Measurements from ENCODE around the gene TMPRSS6. TPM values are rescaled to one million over a fixed set of nuclear protein-coding genes. Genes with fewer than 3 reads are reported as not detected.

Gene TMPRSS6
- total and polyA plus RNA-seq, 3 donors from 2014 or later, result 1.5 to 4.0 (median 3.4) TPM

- H3K27ac ChIP-seq, result no peak overlapping the region
- no peaks in the 10 kb centered on the region for H3K36me3 ChIP-seq (ENCODE audit: low read depth, missing control alignments)
- no peak for DNase-seq
- H3K9me3 ChIP-seq, result no peaks in the 10 kb centered on the region
- 92% methylated on average over 7 to 8 of the region's 16 CpGs for WGBS, 2 donors
- H3K27me3 ChIP-seq, result no peaks in the 10 kb centered on the region
- no peaks in the 10 kb centered on the region for H3K4me1 ChIP-seq
- intact Hi-C loops (cut with DNase I; ENCODE audit: low total_unique reads), result no loop called here
- no peak overlapping the region for H3K4me3 ChIP-seq
- TF ChIP-seq POLR2A (IDR thresholded peaks at IDR 0.05) (no peak), CTCF (IDR thresholded peaks at IDR 0.05) (no peak)
These were observed 31.3 kb upstream of the TMPRSS6 start for GRCh38 chr22:37140686-37141323.

GRCh38 chr22:37139762-37140161 lies 30.2 kb upstream of the TMPRSS6 start:
- H3K4me1 ChIP-seq, result no peaks in the 10 kb centered on the region
- no peak for DNase-seq
- H3K27ac ChIP-seq, result no peak overlapping the region
- intact Hi-C loops (cut with DNase I; ENCODE audit: low total_unique reads), result no loop called here
- no peaks in the 10 kb centered on the region for H3K36me3 ChIP-seq (ENCODE audit: low read depth, missing control alignments)
- H3K27me3 ChIP-seq, result no peaks in the 10 kb centered on the region
- no peaks in the 10 kb centered on the region for H3K9me3 ChIP-seq
- 80 to 89% methylated on average over 2 to 7 of the region's 7 CpGs for WGBS, 2 donors
- no peak for TF ChIP-seq CTCF (IDR thresholded peaks at IDR 0.05)
- no peak for TF ChIP-seq POLR2A (IDR thresholded peaks at IDR 0.05)
- no peak overlapping the region for H3K4me3 ChIP-seq

GRCh38 chr22:37138849-37139561 lies 29.5 kb upstream of the TMPRSS6 start:
- no peaks in the 10 kb centered on the region for H3K4me1 ChIP-seq

GRCh38 chr22:37137903-37138665 lies 28.6 kb upstream of the TMPRSS6 start:
- Histone ChIP-seq H3K4me1 (no peaks in the 10 kb centered on the region), H3K4me3 (no peak overlapping the region), H3K9me3 (no peaks in the 10 kb centered on the region), H3K27ac (no peak overlapping the region), H3K27me3 (no peaks in the 10 kb centered on the region), H3K36me3 (ENCODE audit: low read depth, missing control alignments) (no peaks in the 10 kb centered on the region)
- WGBS, 2 donors, result 72 to 85% methylated on average over 6 of the region's 6 CpGs
- no peak for TF ChIP-seq POLR2A (IDR thresholded peaks at IDR 0.05)
- TF ChIP-seq CTCF (IDR thresholded peaks at IDR 0.05), result no peak
- intact Hi-C loops (cut with DNase I; ENCODE audit: low total_unique reads), result no loop called here
- no peak for DNase-seq

More at GRCh38 chr22:37138849-37139561, 29.5 kb upstream of the TMPRSS6 start:
- no peaks in the 10 kb centered on the region for H3K27me3 ChIP-seq
- DNase-seq, result no peak
- H3K9me3 ChIP-seq, result no peaks in the 10 kb centered on the region
- TF ChIP-seq POLR2A (IDR thresholded peaks at IDR 0.05), result no peak
- TF ChIP-seq CTCF (IDR thresholded peaks at IDR 0.05), result no peak
- intact Hi-C loops (cut with DNase I; ENCODE audit: low total_unique reads), result no loop called here
- no peak overlapping the region for H3K4me3 ChIP-seq
- no peaks in the 10 kb centered on the region for H3K36me3 ChIP-seq (ENCODE audit: low read depth, missing control alignments)
- no peak overlapping the region for H3K27ac ChIP-seq
- 61 to 69% methylated on average over 13 to 15 of the region's 16 CpGs for WGBS, 2 donors

Data from testis (tissue), 3 donors.